Mesendoderm (in vitro differentiated cells): ENCODE results near the gene TET2.

Experiments used
- DNase-seq: peaks from one replicate; pipeline ENCODE4 v3.0.0; 2013
- H2AK5ac ChIP-seq: 2 replicates; pipeline ENCODE4 v1.6.1; 2013; ENCODE audit warnings: low read length, inconsistent platforms
- H2BK120ac ChIP-seq: 2 replicates; pipeline ENCODE4 v1.6.1; 2013; ENCODE audit warnings: low read depth, mild to moderate bottlenecking, low read length, moderate library complexity, mixed read lengths
- H2BK15ac ChIP-seq: replicated peaks from 2 replicates; pipeline ENCODE4 v1.6.1; 2013; ENCODE audit warnings: low read depth, mild to moderate bottlenecking, moderate library complexity
- H2BK5ac ChIP-seq: 2 replicates; pipeline ENCODE4 v1.6.1; 2013; ENCODE audit warnings: low read length, inconsistent platforms
- H3K18ac ChIP-seq: 2 replicates; pipeline ENCODE4 v1.6.1; 2013; ENCODE audit warnings: mild to moderate bottlenecking, low read length, mixed read lengths
- H3K23ac ChIP-seq: one replicate; pipeline ENCODE4 v1.6.1; 2013; ENCODE audit warnings: low read length
- H3K27ac ChIP-seq: 2 replicates; pipeline ENCODE4 v1.5.1; 2013; ENCODE audit warnings: low read depth, mild to moderate bottlenecking, inconsistent platforms, low read length, moderate library complexity
- H3K27me3 ChIP-seq: 2 replicates; pipeline ENCODE4 v1.6.1; 2013; ENCODE audit warnings: low read length, control low read depth, mild to moderate bottlenecking, inconsistent platforms; ENCODE audit not compliant: insufficient read depth, poor library complexity
- H3K36me3 ChIP-seq: 2 replicates; pipeline ENCODE4 v1.6.1; 2013; ENCODE audit warnings: low read length, inconsistent platforms; ENCODE audit not compliant: control insufficient read depth, insufficient read depth
- H3K4ac ChIP-seq: one replicate; pipeline ENCODE4 v1.6.1; 2013; ENCODE audit warnings: low read depth, mild to moderate bottlenecking, low read length, moderate library complexity
- H3K4me1 ChIP-seq: 2 replicates; pipeline ENCODE4 v1.6.1; 2013; ENCODE audit warnings: low read depth, low read length, inconsistent platforms; ENCODE audit not compliant: control insufficient read depth
- H3K4me2 ChIP-seq: 2 replicates; pipeline ENCODE4 v1.6.1; 2013; ENCODE audit warnings: low read length
- H3K4me3 ChIP-seq: 2 replicates; pipeline ENCODE4 v1.5.1; 2013; ENCODE audit warnings: mild to moderate bottlenecking, low read length
- H3K56ac ChIP-seq: one replicate; pipeline ENCODE4 v1.6.1; 2013; ENCODE audit warnings: low read length
- H3K79me1 ChIP-seq: 2 replicates; pipeline ENCODE4 v1.6.1; 2013; ENCODE audit warnings: low read length, inconsistent platforms
- H3K79me2 ChIP-seq: 2 replicates; pipeline ENCODE4 v1.6.1; 2013; ENCODE audit warnings: mild to moderate bottlenecking, low read length; ENCODE audit not compliant: control insufficient read depth, insufficient read depth
- H3K9ac ChIP-seq: 2 replicates; pipeline ENCODE4 v1.6.1; 2013; ENCODE audit warnings: low read length, inconsistent platforms
- H4K5ac ChIP-seq: one replicate; pipeline ENCODE4 v1.6.1; 2013; ENCODE audit warnings: low read length
- H4K8ac ChIP-seq: one replicate; pipeline ENCODE4 v1.6.1; 2013; ENCODE audit warnings: low read depth, mild to moderate bottlenecking, control low read depth, low read length, moderate library complexity
- WGBS: extraction: QIAGEN DNeasy Blood & Tissue Kit; methylation state at CpG from one replicate; pipeline ENCODE4 v1.1.7; 2013; ENCODE audit warnings: low lambda C conversion rate, missing lambda C conversion rate; ENCODE audit not compliant: insufficient coverage; ENCODE audit errors: extremely low coverage; 5-methylcytosine and 5-hydroxymethylcytosine counted together

TET2 gene

DNA sequence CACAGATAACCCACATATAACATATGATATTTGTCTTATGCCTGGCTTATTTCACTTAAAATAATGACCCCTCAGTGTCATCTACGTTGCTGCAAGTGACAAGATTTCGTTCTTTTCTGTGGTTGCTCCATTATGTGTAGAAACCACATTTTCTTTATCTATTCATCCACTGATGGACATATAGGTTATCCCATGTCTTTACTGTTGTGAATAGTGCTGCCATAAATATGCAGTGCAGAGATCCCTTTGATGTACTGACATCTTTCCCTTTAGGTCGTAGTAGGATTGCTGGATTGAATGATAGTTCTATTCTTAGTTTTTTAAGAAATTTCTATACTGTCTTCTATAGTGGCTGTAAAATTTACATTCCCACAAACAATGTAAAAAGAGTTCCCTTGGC is 135.8 kb downstream of the TET2 start:
- Histone ChIP-seq H3K4ac (no peak overlapping the region), H3K4me1 (no peaks in the 10 kb centered on the region), H3K23ac (no peak overlapping the region), H2AK5ac (no peak overlapping the region), H3K18ac (no peak overlapping the region), H3K79me2 (no peaks in the 10 kb centered on the region), H2BK15ac (no peak overlapping the region), H3K36me3 (no peaks in the 10 kb centered on the region), H3K27me3 (no peaks in the 10 kb centered on the region), H3K56ac (no peak overlapping the region), H2BK5ac (no peak overlapping the region), H3K27ac (no peak overlapping the region), H4K5ac (no peak overlapping the region), H3K9ac (no peak overlapping the region), H3K4me2 (no peak overlapping the region), H3K79me1 (no peaks in the 10 kb centered on the region), H4K8ac (no peak overlapping the region), H3K4me3 (no peak overlapping the region), H2BK120ac (no peak overlapping the region)
- WGBS = no CpG with 5 or more reads among the region's 3 CpGs
- no peak for DNase-seq

- H3K56ac ChIP-seq = no peak overlapping the region
- H3K79me1 ChIP-seq = no peaks in the 10 kb centered on the region
- H2AK5ac ChIP-seq = no peak overlapping the region
- H3K79me2 ChIP-seq = no peaks in the 10 kb centered on the region
- DNase-seq = no peak
- no peak overlapping the region for H2BK15ac ChIP-seq
- no peak overlapping the region for H2BK5ac ChIP-seq
- H3K9ac ChIP-seq = no peak overlapping the region
- H2BK120ac ChIP-seq = no peak overlapping the region
- WGBS = no CpG with 5 or more reads among the region's 1 CpG
- H4K8ac ChIP-seq = no peak overlapping the region
- H3K4me1 ChIP-seq = no peaks in the 10 kb centered on the region
- H3K27me3 ChIP-seq = no peaks in the 10 kb centered on the region
- no peak overlapping the region for H3K18ac ChIP-seq
- H3K36me3 ChIP-seq = no peaks in the 10 kb centered on the region
- no peak overlapping the region for H3K4me3 ChIP-seq
- H3K4me2 ChIP-seq = no peak overlapping the region
- H3K23ac ChIP-seq = no peak overlapping the region
- no peak overlapping the region for H3K4ac ChIP-seq
- H4K5ac ChIP-seq = no peak overlapping the region
- no peak overlapping the region for H3K27ac ChIP-seq
These were observed 136.8 kb downstream of the TET2 start for GRCh38 chr4:105283501-105283900.

DNA sequence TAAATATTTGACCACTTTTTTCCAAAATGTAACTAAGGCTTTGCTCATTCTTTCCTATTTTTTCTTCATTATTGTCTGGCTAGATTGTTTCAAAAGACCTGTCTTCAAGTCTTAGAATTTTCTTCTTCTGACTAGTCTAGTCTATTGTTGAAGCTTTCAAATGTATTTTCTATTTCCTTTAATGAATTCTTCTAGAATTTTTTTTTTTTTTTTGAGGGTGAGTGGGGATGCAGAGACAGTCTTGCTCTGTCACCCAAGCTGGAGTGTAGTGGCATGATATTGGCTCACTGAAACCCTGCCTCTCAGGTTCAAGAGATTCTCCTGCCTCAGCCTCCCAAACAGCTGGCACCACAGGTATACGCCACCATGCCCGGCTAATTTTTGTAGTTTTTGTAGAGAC is 141.4 kb downstream of the TET2 start:
- H3K9ac ChIP-seq = no peak overlapping the region
- no peaks in the 10 kb centered on the region for H3K27me3 ChIP-seq
- no peak overlapping the region for H3K27ac ChIP-seq
- no peaks in the 10 kb centered on the region for H3K4me1 ChIP-seq
- WGBS = no CpG with 5 or more reads among the region's 2 CpGs
- DNase-seq = no peak
- no peaks in the 10 kb centered on the region for H3K79me2 ChIP-seq
- H3K79me1 ChIP-seq = no peaks in the 10 kb centered on the region
- no peak overlapping the region for H4K8ac ChIP-seq
- H2BK5ac ChIP-seq = no peak overlapping the region
- H2BK120ac ChIP-seq = no peak overlapping the region
- H3K4me3 ChIP-seq = no peak overlapping the region
- no peak overlapping the region for H3K23ac ChIP-seq
- H2BK15ac ChIP-seq = no peak overlapping the region
- no peak overlapping the region for H3K18ac ChIP-seq
- no peak overlapping the region for H3K4ac ChIP-seq
- H3K36me3 ChIP-seq = no peaks in the 10 kb centered on the region
- no peak overlapping the region for H3K4me2 ChIP-seq
- H2AK5ac ChIP-seq = no peak overlapping the region
- H3K56ac ChIP-seq = no peak overlapping the region
- H4K5ac ChIP-seq = no peak overlapping the region

GRCh38 chr4:105291925-105292324 is 145.2 kb downstream of the TET2 start:
- WGBS = no CpG with 5 or more reads among the region's 3 CpGs
- Histone ChIP-seq H3K4me1 (no peaks in the 10 kb centered on the region), H2BK15ac (no peak overlapping the region), H3K27ac (no peak overlapping the region), H3K23ac (no peak overlapping the region), H2AK5ac (no peak overlapping the region), H2BK5ac (no peak overlapping the region), H3K79me1 (no peaks in the 10 kb centered on the region), H3K4ac (no peak overlapping the region), H4K5ac (no peak overlapping the region), H2BK120ac (no peak overlapping the region), H3K36me3 (no peaks in the 10 kb centered on the region), H3K56ac (no peak overlapping the region), H3K18ac (no peak overlapping the region), H4K8ac (no peak overlapping the region), H3K4me3 (no peak overlapping the region), H3K79me2 (no peaks in the 10 kb centered on the region), H3K27me3 (no peaks in the 10 kb centered on the region), H3K9ac (no peak overlapping the region), H3K4me2 (no peak overlapping the region)
- no peak for DNase-seq

DNA sequence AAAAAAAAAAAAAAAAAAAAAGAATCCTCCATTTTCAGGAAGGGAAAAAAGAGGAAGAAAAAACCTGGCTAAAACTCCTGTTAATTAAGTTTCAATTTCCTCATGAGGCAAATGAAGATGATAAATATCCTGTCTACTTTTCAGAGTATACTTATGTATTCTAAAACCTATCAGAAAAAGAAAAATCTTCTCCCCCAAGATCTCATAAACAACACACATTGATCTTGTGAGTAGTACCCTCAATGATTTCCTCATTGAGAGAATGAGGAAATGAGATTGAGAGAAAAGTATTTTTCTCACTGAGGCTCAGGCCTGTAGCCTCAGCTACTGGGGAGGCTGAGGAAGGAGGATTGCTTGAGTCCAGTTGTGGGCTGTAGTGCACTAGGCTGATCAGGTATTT is 146.7 kb downstream of the TET2 start:
- no peak overlapping the region for H3K4me3 ChIP-seq
- no peak overlapping the region for H3K4ac ChIP-seq
- no peaks in the 10 kb centered on the region for H3K79me1 ChIP-seq

DNA sequence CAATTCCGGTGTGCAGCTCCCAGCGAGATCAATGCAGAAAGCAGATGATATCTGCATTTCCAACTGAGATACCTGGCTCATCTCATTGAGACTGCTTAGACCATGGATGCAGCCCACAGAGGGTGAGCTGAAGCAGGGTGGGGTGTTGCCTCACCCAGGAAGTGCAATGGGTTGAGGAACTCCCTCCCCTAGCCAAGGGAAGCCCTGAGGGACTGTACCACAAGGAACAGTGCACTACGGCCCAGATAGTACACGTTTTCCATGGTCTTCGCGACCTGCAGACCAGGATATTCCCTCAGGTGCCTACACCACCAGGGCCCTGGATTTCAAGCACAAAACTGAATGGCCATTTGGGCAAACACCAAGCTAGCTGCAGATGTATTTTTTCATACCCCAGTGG is 150.0 kb downstream of the TET2 start:
- Histone ChIP-seq H2BK120ac (no peak overlapping the region), H3K9ac (no peak overlapping the region), H3K23ac (no peak overlapping the region), H3K79me2 (no peaks in the 10 kb centered on the region), H4K8ac (no peak overlapping the region), H4K5ac (no peak overlapping the region), H3K18ac (no peak overlapping the region), H3K4ac (no peak overlapping the region), H2AK5ac (no peak overlapping the region), H2BK5ac (no peak overlapping the region), H3K36me3 (no peaks in the 10 kb centered on the region), H3K4me1 (no peaks in the 10 kb centered on the region), H3K4me2 (no peak overlapping the region), H3K4me3 (no peak overlapping the region), H3K56ac (no peak overlapping the region), H3K27ac (no peak overlapping the region), H3K27me3 (no peaks in the 10 kb centered on the region), H3K79me1 (no peaks in the 10 kb centered on the region), H2BK15ac (no peak overlapping the region)
- no peak for DNase-seq
- WGBS = no CpG with 5 or more reads among the region's 6 CpGs

More for the DNA sequence above, 146.7 kb downstream of the TET2 start:
- H3K56ac ChIP-seq = no peak overlapping the region
- no peaks in the 10 kb centered on the region for H3K36me3 ChIP-seq
- no peak overlapping the region for H4K5ac ChIP-seq
- no peak overlapping the region for H2BK120ac ChIP-seq
- no peaks in the 10 kb centered on the region for H3K4me1 ChIP-seq
- H3K9ac ChIP-seq = no peak overlapping the region
- no peak overlapping the region for H2BK15ac ChIP-seq
- no peak overlapping the region for H3K4me2 ChIP-seq
- no peak overlapping the region for H3K23ac ChIP-seq
- H3K79me2 ChIP-seq = no peaks in the 10 kb centered on the region
- no peaks in the 10 kb centered on the region for H3K27me3 ChIP-seq
- no peak overlapping the region for H3K27ac ChIP-seq
- DNase-seq = no peak
- H4K8ac ChIP-seq = no peak overlapping the region
- no peak overlapping the region for H2AK5ac ChIP-seq
- H2BK5ac ChIP-seq = no peak overlapping the region
- no peak overlapping the region for H3K18ac ChIP-seq
